ENCODE data around the gene RORC. TPM values are rescaled to one million over a fixed set of nuclear protein-coding genes. Genes with fewer than 3 reads are reported as not detected.

The RORC gene
- total RNA-seq, 1 donor, result not detected

GRCh38 chr1:151814426-151814825, 17.2 kb downstream of the RORC start:
- Histone ChIP-seq H3K36me3 (ENCODE audit: insufficient read depth, low read length) (no peaks in the 10 kb centered on the region), H3K79me2 (ENCODE audit: insufficient read depth, low read length) (no peaks in the 10 kb centered on the region), H3K4me3 (ENCODE audit: insufficient read depth, low read length) (no peak overlapping the region), H3K9me3 (ENCODE audit: low read depth, low read length) (no peaks in the 10 kb centered on the region), H4K20me1 (ENCODE audit: insufficient read depth, low read length) (no peaks in the 10 kb centered on the region), H3K4me1 (ENCODE audit: insufficient read depth, low read length) (no peaks in the 10 kb centered on the region), H2AFZ (ENCODE audit: low read length) (no peak overlapping the region), H3K27me3 (ENCODE audit: insufficient read depth, low read length) (peaks cover 35% of the 10 kb centered on the region), H3K27ac (ENCODE audit: low read depth, low read length) (no peak overlapping the region), H3K4me2 (ENCODE audit: insufficient read depth, low read length) (no peak overlapping the region)
- no peak for TF ChIP-seq CTCF (IDR thresholded peaks at IDR 0.05; ENCODE audit: extremely low read depth, low read depth, low read length)
- DNase-seq (ENCODE audit: insufficient read length, low spot score, missing footprints), result no peak

- peak; percentile 19 for DNase-seq (ENCODE audit: insufficient read length, low spot score, missing footprints)
- no peak for TF ChIP-seq CTCF (IDR thresholded peaks at IDR 0.05; ENCODE audit: extremely low read depth, low read depth, low read length)
- Histone ChIP-seq H3K27me3 (ENCODE audit: insufficient read depth, low read length) (peaks cover 37% of the 10 kb centered on the region), H3K27ac (ENCODE audit: low read depth, low read length) (no peak overlapping the region), H3K4me1 (ENCODE audit: insufficient read depth, low read length) (no peaks in the 10 kb centered on the region), H2AFZ (ENCODE audit: low read length) (no peak overlapping the region), H3K4me2 (ENCODE audit: insufficient read depth, low read length) (no peak overlapping the region), H3K36me3 (ENCODE audit: insufficient read depth, low read length) (no peaks in the 10 kb centered on the region), H3K79me2 (ENCODE audit: insufficient read depth, low read length) (no peaks in the 10 kb centered on the region), H3K9me3 (ENCODE audit: low read depth, low read length) (no peaks in the 10 kb centered on the region), H3K4me3 (ENCODE audit: insufficient read depth, low read length) (no peak overlapping the region), H4K20me1 (ENCODE audit: insufficient read depth, low read length) (no peaks in the 10 kb centered on the region)
These were observed 18.2 kb downstream of the RORC start for GRCh38 chr1:151813271-151813977.

GRCh38 chr1:151811181-151811580, 20.4 kb downstream of the RORC start:
- Histone ChIP-seq H3K79me2 (ENCODE audit: insufficient read depth, low read length) (no peaks in the 10 kb centered on the region), H3K27ac (ENCODE audit: low read depth, low read length) (no peak overlapping the region), H3K4me2 (ENCODE audit: insufficient read depth, low read length) (no peak overlapping the region), H3K4me1 (ENCODE audit: insufficient read depth, low read length) (no peaks in the 10 kb centered on the region), H4K20me1 (ENCODE audit: insufficient read depth, low read length) (no peaks in the 10 kb centered on the region), H3K9me3 (ENCODE audit: low read depth, low read length) (no peaks in the 10 kb centered on the region), H3K36me3 (ENCODE audit: insufficient read depth, low read length) (no peaks in the 10 kb centered on the region), H2AFZ (ENCODE audit: low read length) (no peak overlapping the region), H3K27me3 (ENCODE audit: insufficient read depth, low read length) (peaks cover 54% of the 10 kb centered on the region), H3K4me3 (ENCODE audit: insufficient read depth, low read length) (no peak overlapping the region)
- TF ChIP-seq CTCF (IDR thresholded peaks at IDR 0.05; ENCODE audit: extremely low read depth, low read depth, low read length), result no peak
- DNase-seq (ENCODE audit: insufficient read length, low spot score, missing footprints), result peak; percentile 52

GRCh38 chr1:151809985-151810556, 21.5 kb downstream of the RORC start:
- no peak for DNase-seq (ENCODE audit: insufficient read length, low spot score, missing footprints)
- Histone ChIP-seq H3K36me3 (ENCODE audit: insufficient read depth, low read length) (no peaks in the 10 kb centered on the region), H3K27ac (ENCODE audit: low read depth, low read length) (no peak overlapping the region), H3K9me3 (ENCODE audit: low read depth, low read length) (no peaks in the 10 kb centered on the region), H3K4me2 (ENCODE audit: insufficient read depth, low read length) (no peak overlapping the region), H3K27me3 (ENCODE audit: insufficient read depth, low read length) (peaks cover 65% of the 10 kb centered on the region), H3K4me1 (ENCODE audit: insufficient read depth, low read length) (no peaks in the 10 kb centered on the region), H3K4me3 (ENCODE audit: insufficient read depth, low read length) (no peak overlapping the region), H2AFZ (ENCODE audit: low read length) (no peak overlapping the region), H4K20me1 (ENCODE audit: insufficient read depth, low read length) (no peaks in the 10 kb centered on the region), H3K79me2 (ENCODE audit: insufficient read depth, low read length) (no peaks in the 10 kb centered on the region)
- TF ChIP-seq CTCF (IDR thresholded peaks at IDR 0.05; ENCODE audit: extremely low read depth, low read depth, low read length), result no peak

Data from osteoblast (primary cell).